ENCODE results near the gene MGAT4C.

The MGAT4C gene

GRCh38 chr12:86170051-86170450 lies 86.1 kb downstream of the MGAT4C start:
- no peak for TF ChIP-seq CTCF (IDR thresholded peaks at IDR 0.05; ENCODE audit: low read depth, low read length)

GRCh38 chr12:86158956-86159355 lies 97.2 kb downstream of the MGAT4C start:
- no peak for TF ChIP-seq CTCF (IDR thresholded peaks at IDR 0.05; ENCODE audit: low read depth, low read length)
- no peak for DNase-seq (ENCODE audit: extremely low read depth, low read depth)

More at GRCh38 chr12:86170051-86170450, 86.1 kb downstream of the MGAT4C start:
- DNase-seq (ENCODE audit: extremely low read depth, low read depth) = no peak

DNA sequence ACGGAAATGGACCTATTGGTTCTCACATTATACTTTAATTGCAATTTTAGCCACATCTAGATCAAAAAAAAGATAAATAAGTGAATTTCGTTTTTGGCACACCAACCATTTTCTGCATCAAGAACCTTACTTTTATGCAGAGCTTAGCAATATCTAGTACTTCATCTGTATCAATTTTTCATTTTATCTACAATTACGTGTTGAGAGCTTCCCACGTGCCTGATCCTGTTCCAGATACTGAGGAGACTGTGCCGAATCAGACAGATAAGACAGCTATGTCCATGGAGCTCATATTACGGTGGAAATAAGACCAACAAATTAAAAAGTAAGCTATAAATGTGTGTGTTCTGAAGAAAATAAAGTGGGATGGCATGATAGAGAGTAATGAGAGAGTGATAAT lies 101.6 kb downstream of the MGAT4C start:
- no peak for DNase-seq (ENCODE audit: extremely low read depth, low read depth)
- no peak for TF ChIP-seq CTCF (IDR thresholded peaks at IDR 0.05; ENCODE audit: low read depth, low read length)

- no peak for TF ChIP-seq CTCF (IDR thresholded peaks at IDR 0.05; ENCODE audit: low read depth, low read length)
- no peak for DNase-seq (ENCODE audit: extremely low read depth, low read depth)
These were observed 107.6 kb downstream of the MGAT4C start for GRCh38 chr12:86148612-86149011.

- no peak for TF ChIP-seq CTCF (IDR thresholded peaks at IDR 0.05; ENCODE audit: low read depth, low read length)
These were observed 108.1 kb downstream of the MGAT4C start for GRCh38 chr12:86148071-86148470.

DNA sequence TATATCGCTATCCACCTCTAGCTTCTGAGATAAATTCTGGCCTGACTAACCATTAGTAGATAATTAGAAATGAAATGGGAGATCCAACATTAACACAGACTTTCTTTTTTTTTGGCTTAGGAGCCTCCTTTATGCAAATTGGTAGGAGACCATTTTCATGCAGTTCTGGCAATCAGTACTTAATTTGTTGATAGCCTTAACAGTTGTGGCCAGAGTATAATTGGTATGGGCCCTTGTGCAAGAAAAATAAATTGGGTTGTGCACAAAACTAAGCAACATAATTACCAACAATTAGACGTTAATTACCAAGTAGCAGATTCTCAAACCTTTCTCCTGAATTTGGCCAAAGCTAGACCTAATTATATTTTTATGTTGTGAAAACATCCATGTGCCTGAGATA lies 111.0 kb downstream of the MGAT4C start:
- DNase-seq (ENCODE audit: extremely low read depth, low read depth) = no peak
- TF ChIP-seq CTCF (IDR thresholded peaks at IDR 0.05; ENCODE audit: low read depth, low read length) = no peak

More at GRCh38 chr12:86148071-86148470, 108.1 kb downstream of the MGAT4C start:
- DNase-seq (ENCODE audit: extremely low read depth, low read depth) = no peak

GRCh38 chr12:86143162-86143561 lies 113.0 kb downstream of the MGAT4C start:
- no peak for DNase-seq (ENCODE audit: extremely low read depth, low read depth)
- no peak for TF ChIP-seq CTCF (IDR thresholded peaks at IDR 0.05; ENCODE audit: low read depth, low read length)

Data from AG09319 (cell line).